Upper lobe of right lung (tissue), 1 donor: Measurements from ENCODE around the gene BOC. TPM values are rescaled to one million over a fixed set of nuclear protein-coding genes. Genes with fewer than 3 reads are reported as not detected.

Experiments used
- ATAC-seq: fragments of 200-7000 bp; cut with Tn5 transposase; one replicate; pipeline ENCODE4 v1.9.1; 2020; ENCODE audit warnings: mild to moderate bottlenecking, moderate library complexity
- DNase-seq: peaks from one replicate; pipeline ENCODE4 v3.0.0-alpha.2; 2020
- H3K27ac ChIP-seq: fragments of 200-600 bp; one replicate; pipeline ENCODE4 v1.8.0; 2022
- H3K27me3 ChIP-seq: fragments of 200-600 bp; one replicate; pipeline ENCODE4 v1.8.0; 2022; ENCODE audit warnings: mild to moderate bottlenecking
- H3K36me3 ChIP-seq: fragments of 200-600 bp; one replicate; pipeline ENCODE4 v1.8.0; 2022
- H3K4me1 ChIP-seq: fragments of 200-600 bp; one replicate; pipeline ENCODE4 v1.8.0; 2022
- H3K4me3 ChIP-seq: fragments of 200-600 bp; one replicate; pipeline ENCODE4 v1.8.0; 2022; ENCODE audit warnings: mild to moderate bottlenecking
- H3K9me3 ChIP-seq: fragments of 200-600 bp; one replicate; pipeline ENCODE4 v1.8.0; 2022
- intact Hi-C: fragments of 100-400 bp; cut with DNase I; formaldehyde crosslinking; loops from one replicate; pipeline ENCODE4 v1.11.0; 2022
- total RNA-seq: library from RNA; stranded (reverse); fragmentation: NEBNext Ultra II Directional; extraction: Animal tissue kit (Norgen Biotek cat#: 25700); gene quantifications from one replicate; pipeline ENCODE4 v1.2.1, GENCODE V29; 2021
- TF ChIP-seq, protein P1 (sequence below): fragments of 200-600 bp; IDR thresholded peaks from one replicate; pipeline ENCODE4 v1.8.0; 2022; ENCODE audit warnings: antibody characterized with exemption
- donor health status: DM: no; HTN: yes; CAD: no; lungs with severe emphysema.

BOC gene
- total RNA-seq, 1 donor from 2014 or later: 6.1 TPM

DNA sequence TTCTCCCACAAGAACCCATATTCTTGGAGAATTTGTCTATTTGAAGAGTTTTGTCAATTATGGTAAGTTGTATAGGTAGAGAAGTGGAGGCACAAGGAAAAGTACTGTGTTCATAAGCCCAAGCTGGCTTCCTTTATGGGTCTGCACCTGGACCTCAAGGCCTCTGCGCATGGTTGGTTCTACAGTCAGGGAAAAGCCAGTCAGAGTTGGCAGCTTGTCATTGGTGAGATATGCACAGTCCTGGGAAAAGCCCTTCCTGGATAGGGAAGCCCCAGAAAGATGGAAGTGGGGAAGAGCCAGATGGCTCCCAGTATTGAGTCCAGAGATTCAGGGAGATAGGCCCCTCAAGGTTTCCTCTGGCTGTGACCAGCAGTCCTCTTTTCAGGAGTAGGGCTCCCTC lies 15.8 kb downstream of the BOC start:
- no peak overlapping the region for H3K27ac ChIP-seq
- H3K27me3 ChIP-seq: peaks cover 2% of the 10 kb centered on the region
- no peaks in the 10 kb centered on the region for H3K9me3 ChIP-seq
- ATAC-seq (no peak), DNase-seq (no peak)
- TF ChIP-seq, protein P1, sequence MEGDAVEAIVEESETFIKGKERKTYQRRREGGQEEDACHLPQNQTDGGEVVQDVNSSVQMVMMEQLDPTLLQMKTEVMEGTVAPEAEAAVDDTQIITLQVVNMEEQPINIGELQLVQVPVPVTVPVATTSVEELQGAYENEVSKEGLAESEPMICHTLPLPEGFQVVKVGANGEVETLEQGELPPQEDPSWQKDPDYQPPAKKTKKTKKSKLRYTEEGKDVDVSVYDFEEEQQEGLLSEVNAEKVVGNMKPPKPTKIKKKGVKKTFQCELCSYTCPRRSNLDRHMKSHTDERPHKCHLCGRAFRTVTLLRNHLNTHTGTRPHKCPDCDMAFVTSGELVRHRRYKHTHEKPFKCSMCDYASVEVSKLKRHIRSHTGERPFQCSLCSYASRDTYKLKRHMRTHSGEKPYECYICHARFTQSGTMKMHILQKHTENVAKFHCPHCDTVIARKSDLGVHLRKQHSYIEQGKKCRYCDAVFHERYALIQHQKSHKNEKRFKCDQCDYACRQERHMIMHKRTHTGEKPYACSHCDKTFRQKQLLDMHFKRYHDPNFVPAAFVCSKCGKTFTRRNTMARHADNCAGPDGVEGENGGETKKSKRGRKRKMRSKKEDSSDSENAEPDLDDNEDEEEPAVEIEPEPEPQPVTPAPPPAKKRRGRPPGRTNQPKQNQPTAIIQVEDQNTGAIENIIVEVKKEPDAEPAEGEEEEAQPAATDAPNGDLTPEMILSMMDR: no peak
- intact Hi-C loops: no loop called here
- H3K4me1 ChIP-seq: no peaks in the 10 kb centered on the region
- no peaks in the 10 kb centered on the region for H3K36me3 ChIP-seq
- H3K4me3 ChIP-seq: no peak overlapping the region

DNA sequence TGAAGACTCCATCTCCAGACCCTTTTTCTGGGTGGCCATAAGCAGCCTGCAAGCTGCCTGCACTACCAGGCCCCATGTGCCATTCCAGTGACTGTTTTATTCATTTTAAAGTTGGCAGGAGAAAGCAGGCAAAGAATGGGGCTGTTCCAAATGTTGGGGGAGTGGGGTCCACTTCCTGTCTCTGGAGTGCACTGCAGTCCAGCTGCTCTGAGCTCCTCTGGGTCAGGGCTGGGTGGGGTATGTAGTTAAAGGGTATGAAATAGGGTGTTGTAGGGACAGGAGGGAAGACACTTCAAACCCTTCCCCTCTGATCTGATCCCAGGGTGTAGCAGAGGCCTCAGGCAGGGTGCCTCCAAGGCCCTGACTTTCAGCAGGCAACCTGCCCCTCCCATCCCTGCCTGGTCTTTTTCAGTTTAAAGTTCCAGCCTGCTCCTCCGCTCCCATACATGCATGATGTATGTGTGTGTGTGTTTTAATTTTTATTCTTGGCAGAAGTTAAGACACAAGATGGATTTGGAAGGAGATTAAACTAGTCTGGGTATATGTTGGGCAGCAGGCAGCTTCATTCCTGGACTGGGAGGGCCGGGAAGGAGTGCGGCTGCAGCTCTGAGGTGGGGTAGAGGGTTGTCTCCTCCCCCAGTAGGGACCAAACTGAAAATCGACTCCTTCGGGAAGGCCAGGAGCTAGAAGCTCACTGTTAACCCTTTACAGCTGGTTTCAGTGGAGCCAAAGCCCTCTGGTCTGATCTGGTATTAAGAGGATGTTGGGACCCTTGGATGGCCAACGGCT lies 17.3 kb downstream of the BOC start:
- H3K9me3 ChIP-seq: no peaks in the 10 kb centered on the region
- DNase-seq (no peak), ATAC-seq (no peak)
- H3K4me1 ChIP-seq: no peaks in the 10 kb centered on the region
- TF ChIP-seq, protein P1: no peak
- H3K27me3 ChIP-seq: no peaks in the 10 kb centered on the region
- no peaks in the 10 kb centered on the region for H3K36me3 ChIP-seq
- intact Hi-C loops: no loop called here
- no peak overlapping the region for H3K27ac ChIP-seq
- H3K4me3 ChIP-seq: no peak overlapping the region

DNA sequence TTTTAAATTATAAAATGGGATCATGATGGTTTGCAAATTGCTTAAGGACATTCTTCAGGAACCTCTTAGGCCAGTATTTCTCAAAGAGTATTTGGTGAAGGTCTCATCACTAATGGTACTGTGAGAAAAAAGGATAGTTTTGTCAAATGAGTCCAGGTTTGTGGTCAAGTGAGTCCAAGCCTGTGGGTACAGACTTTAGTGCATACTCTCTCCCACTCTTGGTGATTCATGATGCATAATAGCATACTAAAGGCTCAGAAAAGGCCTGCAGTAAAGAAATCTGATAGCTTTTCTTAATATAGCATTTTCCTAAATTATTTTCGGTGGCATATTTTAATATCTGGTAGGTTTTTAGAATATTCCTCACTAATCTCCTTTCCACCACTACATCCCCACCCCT lies 20.0 kb downstream of the BOC start:
- DNase-seq (no peak), ATAC-seq (no peak)
- Histone ChIP-seq H3K36me3 (no peaks in the 10 kb centered on the region), H3K4me3 (no peak overlapping the region), H3K4me1 (peaks cover 10% of the 10 kb centered on the region), H3K9me3 (no peaks in the 10 kb centered on the region), H3K27ac (no peak overlapping the region), H3K27me3 (no peaks in the 10 kb centered on the region)
- TF ChIP-seq, protein P1: no peak
- intact Hi-C loops: no loop called here

DNA sequence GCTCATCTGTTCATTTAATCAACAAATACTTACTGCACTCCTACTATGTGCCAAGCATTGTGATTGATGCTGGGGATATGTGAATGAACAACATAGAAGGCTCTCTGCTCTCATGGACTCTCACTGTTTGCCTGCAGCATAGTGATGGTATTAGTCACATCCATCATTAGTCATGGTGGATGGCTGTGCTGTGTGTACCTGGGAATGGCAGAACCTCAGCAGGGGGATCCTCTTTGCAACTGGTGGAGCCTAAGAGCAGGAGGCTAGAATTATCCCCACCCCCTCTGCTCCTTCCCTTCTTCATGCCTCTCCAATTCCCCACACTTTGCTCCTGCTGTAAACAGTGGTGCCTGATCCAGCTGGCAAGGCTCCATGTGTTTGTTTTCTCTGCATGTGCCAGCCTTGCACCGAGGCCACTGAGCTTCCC lies 20.5 kb downstream of the BOC start:
- ATAC-seq: peak; percentile 35
- TF ChIP-seq, protein P1: no peak
- H3K36me3 ChIP-seq: no peaks in the 10 kb centered on the region
- H3K9me3 ChIP-seq: no peaks in the 10 kb centered on the region
- DNase-seq: no peak
- peaks cover 10% of the 10 kb centered on the region for H3K4me1 ChIP-seq
- no peak overlapping the region for H3K4me3 ChIP-seq
- H3K27ac ChIP-seq: no peak overlapping the region
- intact Hi-C loops: no loop called here
- H3K27me3 ChIP-seq: no peaks in the 10 kb centered on the region

DNA sequence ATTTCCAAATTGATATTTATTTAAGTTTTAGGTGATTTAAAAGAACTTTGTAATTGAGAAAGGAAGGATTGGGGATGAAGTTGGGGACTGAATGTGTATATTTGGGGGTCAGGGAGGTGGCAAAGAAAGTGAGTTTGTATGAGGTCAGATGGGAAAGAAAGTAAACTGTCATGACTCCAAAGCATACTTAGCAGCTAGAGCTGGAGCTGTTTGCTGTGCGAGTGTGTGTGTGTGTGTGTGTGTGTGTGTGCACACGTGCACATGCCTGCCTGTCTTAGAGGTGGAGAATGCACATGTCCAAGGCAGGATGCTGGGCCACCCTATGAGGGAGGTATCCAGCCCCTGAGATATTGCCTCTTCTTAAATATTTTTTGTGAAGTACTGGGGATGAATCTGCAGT lies 21.0 kb downstream of the BOC start:
- no peaks in the 10 kb centered on the region for H3K36me3 ChIP-seq
- TF ChIP-seq, protein P1: no peak
- DNase-seq (no peak), ATAC-seq (no peak)
- H3K27me3 ChIP-seq: no peaks in the 10 kb centered on the region
- H3K4me3 ChIP-seq: no peak overlapping the region
- intact Hi-C loops: no loop called here
- H3K9me3 ChIP-seq: no peaks in the 10 kb centered on the region
- peaks cover 10% of the 10 kb centered on the region for H3K4me1 ChIP-seq
- no peak overlapping the region for H3K27ac ChIP-seq
